Subcutaneous preadipocyte (primary cell): Measurements from ENCODE around the gene ADAT1. TPM values are rescaled to one million over a fixed set of nuclear protein-coding genes. Genes with fewer than 3 reads are reported as not detected.

Source experiments
- total RNA-seq: library from RNA; depleted of rRNA; stranded (reverse); fragments of >200 nt; gene quantifications from 2 replicates; pipeline ENCODE4 v1.2.3, GENCODE V29; 2012

The ADAT1 gene, protein sequence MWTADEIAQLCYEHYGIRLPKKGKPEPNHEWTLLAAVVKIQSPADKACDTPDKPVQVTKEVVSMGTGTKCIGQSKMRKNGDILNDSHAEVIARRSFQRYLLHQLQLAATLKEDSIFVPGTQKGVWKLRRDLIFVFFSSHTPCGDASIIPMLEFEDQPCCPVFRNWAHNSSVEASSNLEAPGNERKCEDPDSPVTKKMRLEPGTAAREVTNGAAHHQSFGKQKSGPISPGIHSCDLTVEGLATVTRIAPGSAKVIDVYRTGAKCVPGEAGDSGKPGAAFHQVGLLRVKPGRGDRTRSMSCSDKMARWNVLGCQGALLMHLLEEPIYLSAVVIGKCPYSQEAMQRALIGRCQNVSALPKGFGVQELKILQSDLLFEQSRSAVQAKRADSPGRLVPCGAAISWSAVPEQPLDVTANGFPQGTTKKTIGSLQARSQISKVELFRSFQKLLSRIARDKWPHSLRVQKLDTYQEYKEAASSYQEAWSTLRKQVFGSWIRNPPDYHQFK
- 54.7 and 72.1 TPM in 2 replicates for total RNA-seq

DNA sequence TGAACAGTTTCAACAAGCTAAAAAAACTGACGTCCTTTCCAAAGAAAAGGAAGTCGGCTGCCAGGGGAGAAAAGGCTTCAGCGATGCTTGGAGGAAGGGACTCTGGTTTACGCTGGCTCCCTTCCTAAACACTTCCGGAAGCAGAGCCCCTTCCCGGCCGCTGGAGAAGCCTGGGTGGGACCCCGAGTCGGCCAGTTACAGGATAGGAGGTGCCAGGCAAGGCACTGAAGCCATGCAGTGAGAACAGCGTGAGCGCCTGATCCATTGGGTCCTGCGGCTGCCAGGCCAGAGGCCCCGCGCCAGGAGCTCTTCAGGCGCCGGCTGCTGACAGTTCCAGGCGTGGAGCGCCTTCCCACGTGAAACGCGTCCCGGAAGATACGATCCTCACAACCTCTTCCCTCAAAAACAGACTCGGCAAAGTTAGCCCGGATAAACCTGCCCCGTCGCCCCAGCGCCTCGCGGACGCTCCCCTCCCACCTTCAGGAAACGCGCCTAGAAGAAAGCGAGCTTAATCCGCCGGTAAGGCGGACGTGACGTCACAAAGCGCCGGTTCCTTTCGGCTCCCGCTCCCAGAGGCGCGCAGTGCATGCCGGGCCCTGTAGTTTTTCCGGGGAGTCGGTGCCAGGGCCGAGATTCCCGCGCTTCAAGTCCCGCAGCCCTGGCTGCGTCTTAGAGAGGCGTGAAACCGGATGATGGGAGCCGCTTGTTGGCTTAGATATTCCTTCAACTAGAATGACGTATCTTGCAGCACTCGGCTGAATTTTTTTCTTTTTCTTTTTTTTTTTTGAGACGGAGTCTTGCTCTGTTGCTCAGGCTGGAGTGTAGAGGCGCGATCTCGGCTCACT is at the start of gene ADAT1:
Gene ADAT1 (minus strand): TSS at position 521 of the 845 bp plus-strand sequence. CDS start 2,482 bp downstream, outside the sequence.

DNA sequence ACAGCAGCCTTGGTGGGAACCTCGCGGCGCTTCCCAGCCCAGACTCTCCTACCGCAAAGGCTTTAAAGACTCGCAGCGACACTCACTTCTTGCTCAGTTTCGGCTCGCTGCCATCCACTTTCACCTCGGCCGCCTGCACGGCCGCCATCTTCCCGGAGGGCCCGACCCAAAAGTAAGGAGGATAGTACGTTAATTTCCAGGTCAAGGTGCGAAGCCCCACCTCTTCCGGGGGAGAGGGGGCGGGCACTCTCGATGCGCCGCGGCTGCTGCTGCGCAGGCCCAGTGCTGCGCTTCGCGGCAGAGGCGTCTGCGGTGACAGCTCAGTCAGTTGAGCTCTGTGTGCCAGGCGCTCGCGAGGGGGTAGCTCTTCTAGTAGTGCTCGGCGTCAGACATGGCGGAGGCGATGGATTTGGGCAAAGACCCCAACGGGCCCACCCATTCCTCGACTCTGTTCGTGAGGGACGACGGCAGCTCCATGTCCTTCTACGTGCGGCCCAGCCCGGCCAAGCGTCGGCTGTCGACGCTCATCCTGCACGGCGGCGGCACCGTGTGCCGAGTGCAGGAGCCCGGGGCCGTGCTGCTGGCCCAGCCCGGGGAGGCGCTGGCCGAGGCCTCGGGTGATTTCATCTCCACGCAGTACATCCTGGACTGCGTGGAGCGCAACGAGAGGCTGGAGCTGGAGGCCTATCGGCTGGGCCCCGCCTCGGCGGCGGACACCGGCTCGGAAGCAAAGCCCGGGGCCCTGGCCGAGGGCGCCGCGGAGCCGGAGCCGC is 24.6 kb upstream of the ADAT1 start, which contains the start of the genes KARS1 and TERF2IP:
Gene KARS1 (minus strand): TSS at position 174 of the 773 bp plus-strand sequence. CDS start 26 bp downstream, at position 148.
Gene TERF2IP (plus strand): TSS at position 282 of the 773 bp plus-strand sequence. CDS start 110 bp downstream, at position 392.

DNA sequence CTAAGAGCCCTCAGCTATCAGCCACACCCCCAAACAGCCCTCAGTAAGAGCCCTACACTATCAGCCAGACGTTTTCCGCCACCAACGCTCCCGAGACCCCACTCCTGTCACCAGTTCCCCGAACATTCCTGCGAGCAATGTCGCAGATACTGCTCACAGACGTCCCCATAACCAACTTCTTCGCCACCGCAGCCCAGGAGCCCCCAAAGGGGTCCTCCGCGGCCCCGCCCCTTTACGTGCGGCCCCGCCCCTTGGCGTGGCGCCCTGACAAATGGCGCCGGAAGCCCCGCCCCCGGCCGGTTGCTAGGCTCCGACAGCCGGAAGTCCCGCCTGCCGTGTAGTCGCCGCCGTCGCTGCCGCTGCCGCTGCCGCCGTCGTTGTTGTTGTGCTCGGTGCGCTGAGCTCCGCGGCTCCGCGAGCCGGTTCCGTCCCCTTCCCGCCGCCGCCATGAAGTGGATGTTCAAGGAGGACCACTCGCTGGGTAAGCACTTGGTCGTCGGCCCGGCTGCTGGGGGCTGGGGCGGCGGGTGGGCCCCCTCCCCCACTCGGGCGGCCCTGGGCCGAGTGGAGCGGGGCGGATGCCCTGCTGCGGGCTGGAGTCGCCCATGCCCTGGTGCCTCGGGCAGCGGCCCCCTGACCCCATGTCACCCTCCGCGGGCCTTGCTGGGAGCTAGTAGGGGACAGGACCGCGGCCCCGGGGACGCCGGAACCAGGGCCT is 56.9 kb downstream of the ADAT1 start, which contains the start of gene GABARAPL2:
Gene GABARAPL2 (plus strand): TSS at position 340 of the 718 bp plus-strand sequence. CDS start 108 bp downstream, at position 448.

DNA sequence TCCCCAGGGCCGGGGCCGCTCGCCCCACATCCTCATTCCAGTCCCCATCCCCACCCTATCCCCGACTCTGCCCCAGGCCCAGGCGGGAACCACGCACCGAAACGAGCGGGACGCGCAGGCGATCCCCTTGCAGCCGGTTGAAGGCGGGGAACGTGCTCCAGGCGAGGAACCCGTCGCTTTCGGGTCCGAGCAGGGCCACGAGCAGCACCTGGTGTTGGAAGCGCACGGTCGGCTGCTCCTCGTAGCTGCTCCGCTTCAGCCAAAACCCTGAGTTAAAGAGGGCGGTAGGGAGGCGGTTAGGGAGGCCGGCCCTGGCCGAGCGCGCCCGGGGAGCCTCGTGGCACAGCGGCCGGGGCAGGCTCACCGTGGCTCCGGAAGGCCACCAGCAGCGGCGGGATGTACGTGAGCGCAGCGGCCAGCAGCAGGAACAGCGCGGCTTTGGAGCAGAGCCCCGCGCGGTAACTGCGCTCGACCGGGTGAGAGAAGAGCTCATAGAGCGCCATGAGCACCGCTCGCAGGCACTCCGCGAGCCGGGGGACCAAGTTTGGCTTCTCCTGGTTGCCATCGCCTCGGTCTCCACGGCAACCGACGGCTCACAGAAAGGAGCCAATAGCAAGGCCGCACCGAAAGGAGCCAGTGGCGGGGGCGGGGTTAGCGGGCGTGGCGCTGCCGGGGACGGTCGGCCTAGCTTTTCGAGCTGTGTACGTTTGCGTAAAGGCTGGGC is 67.2 kb downstream of the ADAT1 start, which contains the start of gene TMEM231:
Gene TMEM231 (minus strand): TSS at position 546 of the 724 bp plus-strand sequence. CDS start 43 bp downstream, at position 503.

Other genes starting within 250 kb of the ADAT1 start
- 37.7 and 42.6 TPM in 2 replicates for gene CFDP1, start 189.8 kb downstream of the ADAT1 start, total RNA-seq
- 9.2 and 18.2 TPM in 2 replicates for gene TMEM170A, start 158.6 kb downstream of the ADAT1 start, total RNA-seq
- gene CHST6, start 127.8 kb downstream of the ADAT1 start, total RNA-seq = 0.37 and 0.98 TPM in 2 replicates
- 0.20 and 0.73 TPM in 2 replicates for gene CHST5, start 87.2 kb downstream of the ADAT1 start, total RNA-seq
- gene TMEM231, start 67.0 kb downstream of the ADAT1 start, total RNA-seq = 15.4 and 18.8 TPM in 2 replicates
- gene GABARAPL2, start 56.9 kb downstream of the ADAT1 start, total RNA-seq = 21.3 and 22.5 TPM in 2 replicates
- 158 and 161 TPM in 2 replicates for gene KARS1, start 24.4 kb upstream of the ADAT1 start, total RNA-seq
- 23.1 and 26.8 TPM in 2 replicates for gene TERF2IP, start 24.5 kb upstream of the ADAT1 start, total RNA-seq
- not detected in 2 replicates for gene CPHXL2, start 53.7 kb upstream of the ADAT1 start, total RNA-seq
- not detected in 2 replicates for gene DUXB, start 78.2 kb upstream of the ADAT1 start, total RNA-seq
- not detected in 2 replicates for gene CPHXL, start 103.2 kb upstream of the ADAT1 start, total RNA-seq